K562 (cell line): ENCODE results near the gene ARNT2. TPM values are rescaled to one million over a fixed set of nuclear protein-coding genes. Genes with fewer than 3 reads are reported as not detected.

ENCODE experiments used
- ATAC-seq: fragments of 200-7000 bp; cut with Tn5 transposase; 3 replicates; pipeline ENCODE4 v1.9.1; 2020; ENCODE audit warnings: moderate library complexity
- BruUV-seq: library from RNA; stranded (reverse); fragments of 400-500 nt; replicated peaks from 2 replicates; lab custom pipeline; 2021; lab: Mats Ljungman, UMichigan
- CTCF ChIA-PET: fragments of 300-600 bp; formaldehyde crosslinking; extraction: SDS; loops from one replicate; lab custom pipeline; 2021; ENCODE audit warnings: low intra/inter-chr PET ratio; lab: Yijun Ruan, JAX
- POLR2A ChIA-PET: fragments of 300-600, 350-650 bp; sonication (Branson Sonifier 250); formaldehyde crosslinking; extraction: SDS; loops from one replicate; lab custom pipeline; 2021; ENCODE audit warnings: antibody characterized with exemption, inconsistent platforms; lab: Yijun Ruan, JAX
- DNase-seq, 4 experiments: peaks; one replicate each; pipeline versions ENCODE4 v3.0.0 to v3.0.0-alpha.2; 2011 to 2018; ENCODE audit warnings: low spot score in 3 of 4, mixed read lengths in 3 of 4; ENCODE audit errors: extremely low read depth in 1 of 4
- FAIRE-seq: peaks from 2 replicates; lab custom pipeline; 2011; peaks lifted over from hg19 to GRCh38; lab: Jason Lieb, UNC
- H2AFZ ChIP-seq: 2 replicates; pipeline ENCODE4 v1.6.0; 2011; ENCODE audit warnings: low read depth, low read length, control low read depth, inconsistent platforms
- H3K27ac ChIP-seq: fragments of 200-600 bp; 3 replicates; pipeline ENCODE4 v1.8.0; 2011; ENCODE audit warnings: low read depth, mild to moderate bottlenecking, control low read depth, inconsistent platforms, low read length, moderate library complexity, mixed read lengths; ENCODE audit errors: extremely low read depth
- H3K27me3 ChIP-seq, 2 experiments: fragments of 300-600 bp in 1 of 2; 2 replicates in 1 of 2; 3 replicates in 1 of 2; pipeline versions ENCODE4 v1.6.0 to v1.8.0; 2011; ENCODE audit warnings: inconsistent platforms in 2 of 2, low read length in 2 of 2, mild to moderate bottlenecking in 1 of 2, mixed read lengths in 1 of 2, moderate library complexity in 1 of 2; ENCODE audit not compliant: control insufficient read depth in 2 of 2, insufficient read depth in 2 of 2
- H3K36me3 ChIP-seq: fragments of 300-600 bp; 3 replicates; pipeline ENCODE4 v1.8.0; 2011; ENCODE audit warnings: mild to moderate bottlenecking, low read length, inconsistent platforms; ENCODE audit not compliant: control insufficient read depth, insufficient read depth
- H3K4me1 ChIP-seq, 2 experiments: fragments of 200-600 bp in 1 of 2; replicated peaks in 1 of 2; 2 replicates in 1 of 2; 3 replicates in 1 of 2; pipeline versions ENCODE4 v1.5.1 to v1.8.0; 2011; ENCODE audit warnings: inconsistent platforms in 2 of 2, low read length in 2 of 2, mild to moderate bottlenecking in 1 of 2, mixed read lengths in 1 of 2, moderate library complexity in 1 of 2; ENCODE audit not compliant: control insufficient read depth in 2 of 2, insufficient read depth in 2 of 2
- H3K4me2 ChIP-seq: 2 replicates; pipeline ENCODE4 v1.6.1; 2011; ENCODE audit warnings: low read length, control low read depth, inconsistent platforms, mixed read lengths; ENCODE audit not compliant: insufficient read depth
- H3K4me3 ChIP-seq: fragments of 200-600 bp; sonication (generic), shearing (Covaris generic); 2 replicates; pipeline ENCODE4 v1.5.1; 2016; ENCODE audit warnings: control low read depth, inconsistent platforms
- H3K79me2 ChIP-seq: fragments of 200-600 bp; 3 replicates; pipeline ENCODE4 v1.8.0; 2011; ENCODE audit warnings: low read length, inconsistent platforms; ENCODE audit not compliant: control insufficient read depth, insufficient read depth
- H3K9ac ChIP-seq, 2 experiments: 2 replicates each; pipeline versions ENCODE4 v1.6.0 to v1.6.1; 2011; ENCODE audit warnings: low read depth in 2 of 2, low read length in 2 of 2, control low read depth in 1 of 2, inconsistent platforms in 1 of 2, mild to moderate bottlenecking in 1 of 2, mixed read lengths in 1 of 2; ENCODE audit not compliant: insufficient read depth in 1 of 2
- H3K9me1 ChIP-seq: one replicate; pipeline ENCODE4 v1.6.0; 2011; ENCODE audit warnings: inconsistent platforms, mild to moderate bottlenecking, low read length, moderate library complexity; ENCODE audit not compliant: control insufficient read depth, insufficient read depth
- H3K9me3 ChIP-seq: replicated peaks from 2 replicates; pipeline ENCODE4 v1.5.1; 2011; ENCODE audit warnings: low read depth, low read length, inconsistent platforms; ENCODE audit not compliant: control insufficient read depth, insufficient read depth
- H4K20me1 ChIP-seq: replicated peaks from 2 replicates; pipeline ENCODE4 v1.6.1; 2011; ENCODE audit warnings: low read length, inconsistent platforms, mixed read lengths; ENCODE audit not compliant: control insufficient read depth, insufficient read depth
- TAL1 ChIP-seq: fragments of 450-650 bp; IDR thresholded peaks from 2 replicates; pipeline ENCODE4 v1.6.1; 2016; ENCODE audit warnings: mild to moderate bottlenecking
- WGBS: fragments of 100-300 bp; shearing (Covaris generic); methylation state at CpG from one replicate; pipeline ENCODE4 v1.1.6; 2016; ENCODE audit warnings: low coverage, mixed read lengths; ENCODE audit not compliant: insufficient coverage; ENCODE audit errors: missing lambda C conversion rate; 5-methylcytosine and 5-hydroxymethylcytosine counted together
- in situ Hi-C: fragments of 300-500 bp; cut with MboI; formaldehyde crosslinking; loops from 4 replicates; pipeline ENCODE4 v1.15.0; 2018; ENCODE audit warnings: inconsistent platforms, mixed read lengths
- intact Hi-C: fragments of 100-400 bp; cut with micrococcal nuclease; formaldehyde crosslinking; loops from 2 replicates; pipeline ENCODE4 v1.14.2; 2022
- polyA plus RNA-seq, 8 experiments: library from polyadenylated mRNA; depleted of rRNA in 4 of 8; stranded (reverse) in 5 of 8; unstranded in 3 of 8; fragments of >200 nt; fragmentation: Nextera tagmentation in 2 of 8; fragmentation: Illumina TruSeq in 1 of 8; extraction: Ambion mirVana in 2 of 8; extraction: Trizol in 1 of 8; gene quantifications; 2 replicates each; pipeline versions ENCODE4 v1.2.1 to v1.2.3, GENCODE V29; 2011 to 2014; ENCODE audit warnings: inconsistent platforms in 1 of 8, missing spikeins in 1 of 8
- total RNA-seq, 7 experiments: library from RNA; depleted of rRNA in 6 of 7; stranded (reverse); fragments of >200 nt in 6 of 7; fragmentation: Illumina TruSeq in 2 of 7; extraction: Trizol in 2 of 7; gene quantifications; 2 replicates each; pipeline versions ENCODE4 v1.2.1 to v1.2.3, GENCODE V29; 2011 to 2021; ENCODE audit warnings: low replicate concordance in 1 of 7
- TF ChIP-seq, protein P1 (sequence below): fragments of 200-600 bp; sonication (generic); IDR thresholded peaks from one replicate; pipeline ENCODE4 v1.6.1; 2012; ENCODE audit warnings: mild to moderate bottlenecking, low read depth, low read length, inconsistent platforms
- TF ChIP-seq, protein P2 (sequence below): fragments of 250-450 bp; sonication (Bioruptor Pico); IDR thresholded peaks from 2 replicates; pipeline ENCODE4 v1.4.0; 2020

ARNT2 gene
- total and polyA plus RNA-seq, 9 of the 15 experiments (the other 6 are each of a cell fraction or from before 2014, with no cell fraction given): 0.01 TPM; not detected in 8

DNA sequence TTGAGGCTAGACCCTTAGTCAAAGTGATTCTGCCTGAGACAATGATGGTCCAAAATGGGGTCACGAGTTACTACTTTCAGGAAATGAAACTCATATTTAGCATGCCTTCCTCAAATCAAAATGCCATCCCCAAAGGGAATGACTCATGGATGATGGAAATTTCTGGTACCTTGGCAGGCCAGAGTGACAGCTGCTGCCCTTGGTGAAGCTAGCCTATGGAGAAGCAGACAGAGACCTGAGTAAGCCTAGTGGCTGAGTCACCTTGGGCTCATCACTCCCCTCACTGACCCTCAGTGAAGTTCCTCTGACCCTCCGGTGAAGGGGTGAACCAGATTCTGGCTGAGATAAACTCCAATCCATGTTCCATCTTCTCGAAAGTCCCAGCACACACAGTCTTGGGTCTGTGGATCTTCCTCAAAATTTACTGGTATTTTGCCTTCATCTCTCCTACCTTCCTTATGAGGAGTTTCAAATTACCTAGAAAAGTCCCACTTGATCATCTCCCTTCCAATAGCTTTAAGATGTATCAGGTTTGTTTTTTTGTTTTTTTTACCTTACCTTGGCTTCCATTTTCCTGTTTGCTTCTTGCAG is 236.4 kb downstream of the ARNT2 start:
- CTCF ChIA-PET: no interaction called here
- intact Hi-C loops: no loop called here
- TF ChIP-seq, protein P1, sequence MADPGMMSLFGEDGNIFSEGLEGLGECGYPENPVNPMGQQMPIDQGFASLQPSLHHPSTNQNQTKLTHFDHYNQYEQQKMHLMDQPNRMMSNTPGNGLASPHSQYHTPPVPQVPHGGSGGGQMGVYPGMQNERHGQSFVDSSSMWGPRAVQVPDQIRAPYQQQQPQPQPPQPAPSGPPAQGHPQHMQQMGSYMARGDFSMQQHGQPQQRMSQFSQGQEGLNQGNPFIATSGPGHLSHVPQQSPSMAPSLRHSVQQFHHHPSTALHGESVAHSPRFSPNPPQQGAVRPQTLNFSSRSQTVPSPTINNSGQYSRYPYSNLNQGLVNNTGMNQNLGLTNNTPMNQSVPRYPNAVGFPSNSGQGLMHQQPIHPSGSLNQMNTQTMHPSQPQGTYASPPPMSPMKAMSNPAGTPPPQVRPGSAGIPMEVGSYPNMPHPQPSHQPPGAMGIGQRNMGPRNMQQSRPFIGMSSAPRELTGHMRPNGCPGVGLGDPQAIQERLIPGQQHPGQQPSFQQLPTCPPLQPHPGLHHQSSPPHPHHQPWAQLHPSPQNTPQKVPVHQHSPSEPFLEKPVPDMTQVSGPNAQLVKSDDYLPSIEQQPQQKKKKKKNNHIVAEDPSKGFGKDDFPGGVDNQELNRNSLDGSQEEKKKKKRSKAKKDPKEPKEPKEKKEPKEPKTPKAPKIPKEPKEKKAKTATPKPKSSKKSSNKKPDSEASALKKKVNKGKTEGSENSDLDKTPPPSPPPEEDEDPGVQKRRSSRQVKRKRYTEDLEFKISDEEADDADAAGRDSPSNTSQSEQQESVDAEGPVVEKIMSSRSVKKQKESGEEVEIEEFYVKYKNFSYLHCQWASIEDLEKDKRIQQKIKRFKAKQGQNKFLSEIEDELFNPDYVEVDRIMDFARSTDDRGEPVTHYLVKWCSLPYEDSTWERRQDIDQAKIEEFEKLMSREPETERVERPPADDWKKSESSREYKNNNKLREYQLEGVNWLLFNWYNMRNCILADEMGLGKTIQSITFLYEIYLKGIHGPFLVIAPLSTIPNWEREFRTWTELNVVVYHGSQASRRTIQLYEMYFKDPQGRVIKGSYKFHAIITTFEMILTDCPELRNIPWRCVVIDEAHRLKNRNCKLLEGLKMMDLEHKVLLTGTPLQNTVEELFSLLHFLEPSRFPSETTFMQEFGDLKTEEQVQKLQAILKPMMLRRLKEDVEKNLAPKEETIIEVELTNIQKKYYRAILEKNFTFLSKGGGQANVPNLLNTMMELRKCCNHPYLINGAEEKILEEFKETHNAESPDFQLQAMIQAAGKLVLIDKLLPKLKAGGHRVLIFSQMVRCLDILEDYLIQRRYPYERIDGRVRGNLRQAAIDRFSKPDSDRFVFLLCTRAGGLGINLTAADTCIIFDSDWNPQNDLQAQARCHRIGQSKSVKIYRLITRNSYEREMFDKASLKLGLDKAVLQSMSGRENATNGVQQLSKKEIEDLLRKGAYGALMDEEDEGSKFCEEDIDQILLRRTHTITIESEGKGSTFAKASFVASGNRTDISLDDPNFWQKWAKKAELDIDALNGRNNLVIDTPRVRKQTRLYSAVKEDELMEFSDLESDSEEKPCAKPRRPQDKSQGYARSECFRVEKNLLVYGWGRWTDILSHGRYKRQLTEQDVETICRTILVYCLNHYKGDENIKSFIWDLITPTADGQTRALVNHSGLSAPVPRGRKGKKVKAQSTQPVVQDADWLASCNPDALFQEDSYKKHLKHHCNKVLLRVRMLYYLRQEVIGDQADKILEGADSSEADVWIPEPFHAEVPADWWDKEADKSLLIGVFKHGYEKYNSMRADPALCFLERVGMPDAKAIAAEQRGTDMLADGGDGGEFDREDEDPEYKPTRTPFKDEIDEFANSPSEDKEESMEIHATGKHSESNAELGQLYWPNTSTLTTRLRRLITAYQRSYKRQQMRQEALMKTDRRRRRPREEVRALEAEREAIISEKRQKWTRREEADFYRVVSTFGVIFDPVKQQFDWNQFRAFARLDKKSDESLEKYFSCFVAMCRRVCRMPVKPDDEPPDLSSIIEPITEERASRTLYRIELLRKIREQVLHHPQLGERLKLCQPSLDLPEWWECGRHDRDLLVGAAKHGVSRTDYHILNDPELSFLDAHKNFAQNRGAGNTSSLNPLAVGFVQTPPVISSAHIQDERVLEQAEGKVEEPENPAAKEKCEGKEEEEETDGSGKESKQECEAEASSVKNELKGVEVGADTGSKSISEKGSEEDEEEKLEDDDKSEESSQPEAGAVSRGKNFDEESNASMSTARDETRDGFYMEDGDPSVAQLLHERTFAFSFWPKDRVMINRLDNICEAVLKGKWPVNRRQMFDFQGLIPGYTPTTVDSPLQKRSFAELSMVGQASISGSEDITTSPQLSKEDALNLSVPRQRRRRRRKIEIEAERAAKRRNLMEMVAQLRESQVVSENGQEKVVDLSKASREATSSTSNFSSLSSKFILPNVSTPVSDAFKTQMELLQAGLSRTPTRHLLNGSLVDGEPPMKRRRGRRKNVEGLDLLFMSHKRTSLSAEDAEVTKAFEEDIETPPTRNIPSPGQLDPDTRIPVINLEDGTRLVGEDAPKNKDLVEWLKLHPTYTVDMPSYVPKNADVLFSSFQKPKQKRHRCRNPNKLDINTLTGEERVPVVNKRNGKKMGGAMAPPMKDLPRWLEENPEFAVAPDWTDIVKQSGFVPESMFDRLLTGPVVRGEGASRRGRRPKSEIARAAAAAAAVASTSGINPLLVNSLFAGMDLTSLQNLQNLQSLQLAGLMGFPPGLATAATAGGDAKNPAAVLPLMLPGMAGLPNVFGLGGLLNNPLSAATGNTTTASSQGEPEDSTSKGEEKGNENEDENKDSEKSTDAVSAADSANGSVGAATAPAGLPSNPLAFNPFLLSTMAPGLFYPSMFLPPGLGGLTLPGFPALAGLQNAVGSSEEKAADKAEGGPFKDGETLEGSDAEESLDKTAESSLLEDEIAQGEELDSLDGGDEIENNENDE: no peak
- no peak for TF ChIP-seq TAL1
- TF ChIP-seq, protein P2, sequence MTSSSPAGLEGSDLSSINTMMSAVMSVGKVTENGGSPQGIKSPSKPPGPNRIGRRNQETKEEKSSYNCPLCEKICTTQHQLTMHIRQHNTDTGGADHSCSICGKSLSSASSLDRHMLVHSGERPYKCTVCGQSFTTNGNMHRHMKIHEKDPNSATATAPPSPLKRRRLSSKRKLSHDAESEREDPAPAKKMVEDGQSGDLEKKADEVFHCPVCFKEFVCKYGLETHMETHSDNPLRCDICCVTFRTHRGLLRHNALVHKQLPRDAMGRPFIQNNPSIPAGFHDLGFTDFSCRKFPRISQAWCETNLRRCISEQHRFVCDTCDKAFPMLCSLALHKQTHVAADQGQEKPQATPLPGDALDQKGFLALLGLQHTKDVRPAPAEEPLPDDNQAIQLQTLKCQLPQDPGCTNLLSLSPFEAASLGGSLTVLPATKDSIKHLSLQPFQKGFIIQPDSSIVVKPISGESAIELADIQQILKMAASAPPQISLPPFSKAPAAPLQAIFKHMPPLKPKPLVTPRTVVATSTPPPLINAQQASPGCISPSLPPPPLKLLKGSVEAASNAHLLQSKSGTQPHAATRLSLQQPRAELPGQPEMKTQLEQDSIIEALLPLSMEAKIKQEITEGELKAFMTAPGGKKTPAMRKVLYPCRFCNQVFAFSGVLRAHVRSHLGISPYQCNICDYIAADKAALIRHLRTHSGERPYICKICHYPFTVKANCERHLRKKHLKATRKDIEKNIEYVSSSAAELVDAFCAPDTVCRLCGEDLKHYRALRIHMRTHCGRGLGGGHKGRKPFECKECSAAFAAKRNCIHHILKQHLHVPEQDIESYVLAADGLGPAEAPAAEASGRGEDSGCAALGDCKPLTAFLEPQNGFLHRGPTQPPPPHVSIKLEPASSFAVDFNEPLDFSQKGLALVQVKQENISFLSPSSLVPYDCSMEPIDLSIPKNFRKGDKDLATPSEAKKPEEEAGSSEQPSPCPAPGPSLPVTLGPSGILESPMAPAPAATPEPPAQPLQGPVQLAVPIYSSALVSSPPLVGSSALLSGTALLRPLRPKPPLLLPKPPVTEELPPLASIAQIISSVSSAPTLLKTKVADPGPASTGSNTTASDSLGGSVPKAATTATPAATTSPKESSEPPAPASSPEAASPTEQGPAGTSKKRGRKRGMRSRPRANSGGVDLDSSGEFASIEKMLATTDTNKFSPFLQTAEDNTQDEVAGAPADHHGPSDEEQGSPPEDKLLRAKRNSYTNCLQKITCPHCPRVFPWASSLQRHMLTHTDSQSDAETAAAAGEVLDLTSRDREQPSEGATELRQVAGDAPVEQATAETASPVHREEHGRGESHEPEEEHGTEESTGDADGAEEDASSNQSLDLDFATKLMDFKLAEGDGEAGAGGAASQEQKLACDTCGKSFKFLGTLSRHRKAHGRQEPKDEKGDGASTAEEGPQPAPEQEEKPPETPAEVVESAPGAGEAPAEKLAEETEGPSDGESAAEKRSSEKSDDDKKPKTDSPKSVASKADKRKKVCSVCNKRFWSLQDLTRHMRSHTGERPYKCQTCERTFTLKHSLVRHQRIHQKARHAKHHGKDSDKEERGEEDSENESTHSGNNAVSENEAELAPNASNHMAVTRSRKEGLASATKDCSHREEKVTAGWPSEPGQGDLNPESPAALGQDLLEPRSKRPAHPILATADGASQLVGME (CRISPR knock-in tag): no peak

More for the DNA sequence above, 236.4 kb downstream of the ARNT2 start:
- no peak for FAIRE-seq
- 3% methylated on average over 3 of the region's 3 CpGs for WGBS
- Histone ChIP-seq H3K79me2 (no peaks in the 10 kb centered on the region), H2AFZ (no peak overlapping the region), H3K27me3 (no peaks in the 10 kb centered on the region), H3K36me3 (no peaks in the 10 kb centered on the region), H3K27ac (no peak overlapping the region), H3K4me3 (no peak overlapping the region), H4K20me1 (no peaks in the 10 kb centered on the region), H3K9ac (no peak overlapping the region), H3K4me1 (no peaks in the 10 kb centered on the region), H3K4me2 (no peak overlapping the region), H3K9me3 (peaks cover 2% of the 10 kb centered on the region; the same call in 1 of the 2 replicates), H3K9me1 (no peaks in the 10 kb centered on the region)
- no peak for ATAC-seq
- in situ Hi-C loops: no loop called here
- no peak for DNase-seq
- POLR2A ChIA-PET: no interaction called here
- BruUV-seq: no TSS peak
